ENCODE measurements around the gene MAEA.

MAEA gene

GRCh38 chr4:1353186-1354055 is 63.7 kb downstream of the MAEA start:
- no peak for DNase-seq (ENCODE audit: low read depth)

- no peak for DNase-seq (ENCODE audit: low read depth)
These were observed 64.7 kb downstream of the MAEA start for GRCh38 chr4:1354136-1354982.

- no peak for DNase-seq (ENCODE audit: low read depth)
These were observed 65.2 kb downstream of the MAEA start for GRCh38 chr4:1354983-1355275.

GRCh38 chr4:1355378-1355777 is 65.7 kb downstream of the MAEA start:
- no peak for DNase-seq (ENCODE audit: low read depth)

- DNase-seq (ENCODE audit: low read depth) = no peak
These were observed 66.7 kb downstream of the MAEA start for GRCh38 chr4:1356181-1356998.

- no peak for DNase-seq (ENCODE audit: low read depth)
These were observed 67.9 kb downstream of the MAEA start for GRCh38 chr4:1357356-1358248.

GRCh38 chr4:1358421-1359143 is 68.9 kb downstream of the MAEA start:
- DNase-seq (ENCODE audit: low read depth) = no peak

- no peak for DNase-seq (ENCODE audit: low read depth)
These were observed 69.4 kb downstream of the MAEA start for GRCh38 chr4:1359144-1359501.

- DNase-seq (ENCODE audit: low read depth) = no peak
These were observed 70.3 kb downstream of the MAEA start for GRCh38 chr4:1359976-1360375.

GRCh38 chr4:1360423-1361283 is 71.0 kb downstream of the MAEA start:
- DNase-seq (ENCODE audit: low read depth) = no peak

GRCh38 chr4:1361431-1361830 is 71.7 kb downstream of the MAEA start:
- no peak for DNase-seq (ENCODE audit: low read depth)

GRCh38 chr4:1362046-1362445 is 72.4 kb downstream of the MAEA start:
- DNase-seq (ENCODE audit: low read depth) = no peak

GRCh38 chr4:1362521-1362920 is 72.8 kb downstream of the MAEA start:
- DNase-seq (ENCODE audit: low read depth) = no peak

GRCh38 chr4:1363513-1363912 is 73.8 kb downstream of the MAEA start:
- no peak for DNase-seq (ENCODE audit: low read depth)

GRCh38 chr4:1364217-1364616 is 74.5 kb downstream of the MAEA start:
- no peak for DNase-seq (ENCODE audit: low read depth)

GRCh38 chr4:1364748-1365147 is 75.1 kb downstream of the MAEA start:
- DNase-seq (ENCODE audit: low read depth) = no peak

- no peak for DNase-seq (ENCODE audit: low read depth)
These were observed 75.8 kb downstream of the MAEA start for GRCh38 chr4:1365271-1366178.

GRCh38 chr4:1366371-1367229 is 76.9 kb downstream of the MAEA start:
- DNase-seq (ENCODE audit: low read depth) = no peak
